T-helper 17 cell (primary cell): ENCODE data around the gene NPPB. TPM values are rescaled to one million over a fixed set of nuclear protein-coding genes. Genes with fewer than 3 reads are reported as not detected.

Source experiments
- ATAC-seq: fragments of 150-1000 bp; cut with Tn5 transposase; 2 replicates; pipeline ENCODE4 v1.10.0; 2021; ENCODE audit warnings: mild to moderate bottlenecking, moderate library complexity
- DNase-seq, 3 donors: peaks; one replicate each; pipeline versions ENCODE4 v3.0.0 to v3.0.0-alpha.2; 2020 to 2021
- H3K9me3 ChIP-seq: one replicate; pipeline ENCODE4 v1.7.0; 2013; ENCODE audit warnings: low read length, mild to moderate bottlenecking; ENCODE audit not compliant: control insufficient read depth, poor library complexity, severe bottlenecking
- H3K27ac Mint-ChIP-seq: one replicate; pipeline ENCODE4 v1.8.0; 2022; ENCODE audit warnings: mild to moderate bottlenecking, moderate library complexity, mixed read lengths
- H3K27me3 Mint-ChIP-seq: one replicate; pipeline ENCODE4 v1.8.0; 2022; ENCODE audit warnings: mixed read lengths
- H3K36me3 Mint-ChIP-seq: one replicate; pipeline ENCODE4 v1.8.0; 2022; ENCODE audit warnings: low read depth, mixed read lengths
- H3K4me1 Mint-ChIP-seq: one replicate; pipeline ENCODE4 v1.8.0; 2022; ENCODE audit warnings: mild to moderate bottlenecking, mixed read lengths
- H3K4me3 Mint-ChIP-seq: one replicate; pipeline ENCODE4 v1.8.0; 2022; ENCODE audit warnings: mild to moderate bottlenecking, moderate library complexity, mixed read lengths
- total RNA-seq, 4 donors: library from RNA in 2 of 4; stranded (reverse) in 2 of 4; gene quantifications; one replicate each; pipeline ENCODE4 v1.2.3 and lab custom pipeline; 2022 to 2026

The NPPB gene
- total RNA-seq, 2 donors from 2014 or later: not detected

DNA sequence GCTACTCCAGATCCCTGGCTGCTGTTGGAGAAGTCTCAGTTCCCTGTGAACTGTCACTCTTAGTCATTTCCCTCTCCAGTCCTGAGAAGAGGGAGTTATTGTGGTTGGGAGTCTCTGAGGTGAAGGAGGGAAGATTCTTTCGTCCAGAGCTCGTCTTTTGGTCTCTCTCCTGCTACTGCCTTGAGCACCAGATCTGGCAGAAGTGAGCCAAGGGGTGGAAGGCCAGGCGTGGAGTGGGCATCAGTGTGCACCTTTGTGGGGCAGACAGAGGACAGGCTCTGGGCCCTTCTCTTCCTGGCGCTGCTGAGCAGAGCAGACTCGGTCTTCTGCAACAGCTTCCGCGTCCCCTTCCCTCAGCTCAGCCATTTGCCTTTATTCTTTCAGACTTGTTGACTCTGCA, 33.6 kb downstream of the NPPB start:
- Mint-ChIP-seq H3K27ac (no peak overlapping the region), H3K4me3 (no peak overlapping the region), H3K36me3 (no peaks in the 10 kb centered on the region), H3K4me1 (peaks cover 2% of the 10 kb centered on the region), H3K27me3 (no peaks in the 10 kb centered on the region)
- no peak for DNase-seq
- ATAC-seq: no peak
- no peaks in the 10 kb centered on the region for H3K9me3 ChIP-seq

DNA sequence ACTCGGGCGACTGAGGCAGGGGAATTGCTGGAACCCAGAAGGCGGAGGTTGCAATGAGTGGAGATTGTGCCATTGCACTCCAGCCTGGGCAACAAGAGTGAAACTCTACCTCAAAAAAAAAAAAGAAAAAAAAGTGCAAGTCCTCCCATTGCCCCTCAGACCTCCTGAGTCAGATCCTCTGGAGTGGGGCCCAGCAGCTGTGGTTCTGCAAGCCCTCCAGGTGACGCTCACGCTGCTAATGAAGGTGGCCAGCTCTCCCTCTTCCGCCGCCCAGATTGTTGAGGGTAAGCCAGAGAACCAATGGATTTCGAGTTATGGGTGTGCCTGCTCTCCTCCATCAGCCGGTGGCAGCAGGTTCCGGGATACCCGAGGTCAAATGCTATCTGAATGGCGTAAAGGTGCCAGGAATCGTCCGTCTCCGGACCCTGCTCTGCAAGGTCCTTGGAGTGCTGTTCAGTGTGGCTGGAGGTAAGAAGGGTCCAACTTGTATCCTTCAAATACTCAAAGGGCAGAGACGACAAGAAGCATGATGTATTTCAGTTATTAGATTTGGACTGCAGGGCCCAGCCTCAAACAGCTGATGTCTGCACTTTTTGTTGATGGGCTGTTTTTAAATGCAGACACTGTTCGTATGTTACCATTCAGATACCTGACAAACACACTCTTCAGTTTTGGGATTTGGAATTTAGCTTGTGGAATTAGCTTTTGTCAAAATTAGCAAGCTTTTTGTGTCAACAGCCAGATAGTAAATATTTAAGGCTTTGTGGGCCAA, 35.2 kb downstream of the NPPB start:
- H3K9me3 ChIP-seq: no peaks in the 10 kb centered on the region
- Mint-ChIP-seq H3K36me3 (peaks cover 2% of the 10 kb centered on the region), H3K4me1 (peaks cover 2% of the 10 kb centered on the region), H3K27me3 (no peaks in the 10 kb centered on the region), H3K27ac (peak overlapping the region; percentile 16), H3K4me3 (no peak overlapping the region)
- DNase-seq: no peak
- ATAC-seq: no peak

DNA sequence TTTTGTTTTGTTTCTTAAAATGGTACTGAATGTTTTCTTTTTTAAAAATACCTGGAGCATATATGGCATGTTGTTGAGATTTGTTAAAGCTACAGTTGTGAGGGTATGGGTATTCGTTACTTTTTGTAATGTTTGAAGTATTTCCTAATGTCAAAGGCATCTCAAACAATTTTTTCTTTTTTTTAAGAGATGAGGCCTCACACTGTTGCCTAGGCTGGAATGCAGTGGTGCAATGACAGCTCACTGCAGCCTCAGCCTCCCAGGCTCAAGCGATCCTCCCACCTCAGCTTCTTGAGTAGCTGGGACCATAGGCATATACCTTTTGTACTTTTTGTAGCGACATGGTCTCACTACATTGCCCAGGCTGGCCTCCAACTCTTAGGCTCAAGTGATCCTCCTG, 36.7 kb downstream of the NPPB start:
- Mint-ChIP-seq H3K36me3 (peaks cover 2% of the 10 kb centered on the region), H3K4me3 (no peak overlapping the region), H3K27ac (no peak overlapping the region), H3K27me3 (no peaks in the 10 kb centered on the region), H3K4me1 (peaks cover 2% of the 10 kb centered on the region)
- no peaks in the 10 kb centered on the region for H3K9me3 ChIP-seq
- DNase-seq: no peak
- no peak for ATAC-seq

DNA sequence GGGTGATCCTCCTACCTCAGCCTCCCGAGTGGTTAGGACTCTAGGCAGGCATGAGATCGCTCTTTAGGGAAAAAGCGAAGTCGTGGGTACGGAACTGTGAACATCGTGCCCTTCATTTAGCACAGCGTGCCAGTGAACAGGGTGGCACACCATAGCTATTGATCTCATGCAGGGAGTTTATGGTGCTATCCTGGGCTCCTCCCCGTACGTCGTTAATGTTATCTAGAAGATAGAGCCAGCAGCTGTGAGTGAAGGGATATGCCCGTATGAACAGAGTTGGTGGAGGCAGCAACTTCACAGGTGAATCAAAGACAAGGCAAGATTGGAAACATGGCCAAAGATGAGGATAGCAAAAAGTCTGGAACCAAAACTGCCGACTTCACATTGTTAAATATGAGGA, 41.6 kb downstream of the NPPB start:
- peaks cover 2% of the 10 kb centered on the region for H3K4me1 Mint-ChIP-seq
- H3K27me3 Mint-ChIP-seq: no peaks in the 10 kb centered on the region
- H3K36me3 Mint-ChIP-seq: peaks cover 2% of the 10 kb centered on the region
- H3K27ac Mint-ChIP-seq: no peak overlapping the region
- H3K9me3 ChIP-seq: no peaks in the 10 kb centered on the region
- DNase-seq: no peak
- H3K4me3 Mint-ChIP-seq: no peak overlapping the region
- no peak for ATAC-seq

DNA sequence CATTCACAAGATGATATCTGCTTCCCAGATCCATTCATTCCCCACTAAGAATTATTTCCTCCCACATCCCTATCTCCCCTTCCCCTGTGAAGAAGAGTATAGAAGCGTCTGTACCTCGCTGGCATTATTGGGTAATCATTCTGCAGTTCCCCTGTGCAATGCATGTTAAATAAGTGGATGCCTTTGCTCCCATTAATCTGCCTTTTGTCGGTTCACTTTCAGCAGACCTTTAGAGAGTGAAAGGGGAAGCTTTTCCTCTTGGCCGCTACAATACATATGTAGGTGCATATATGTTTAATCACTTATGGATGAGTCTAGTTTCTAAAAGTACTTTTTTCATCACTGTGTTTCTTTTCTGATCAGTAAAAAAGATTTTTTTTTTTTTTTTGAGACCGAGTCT, 45.7 kb downstream of the NPPB start:
- no peak for DNase-seq
- ATAC-seq: no peak
- no peaks in the 10 kb centered on the region for H3K9me3 ChIP-seq
- Mint-ChIP-seq H3K4me1 (peaks cover 4% of the 10 kb centered on the region), H3K27me3 (no peaks in the 10 kb centered on the region), H3K36me3 (no peaks in the 10 kb centered on the region), H3K4me3 (no peak overlapping the region), H3K27ac (no peak overlapping the region)

Other genes with a start within 250 kb of the NPPB start
- gene FBXO2, start 204.5 kb downstream of the NPPB start, total RNA-seq: 1 to 10 TPM; 1.3 to 2.2 TPM
- gene FBXO44, start 204.1 kb downstream of the NPPB start, total RNA-seq: 10 to 100 TPM; 36.2 to 36.5 TPM
- gene FBXO6, start 194.7 kb downstream of the NPPB start, total RNA-seq: 1 to 10 TPM; 2.7 to 4.2 TPM
- 10 to 100 TPM; 23.2 to 28.1 TPM for gene MAD2L2, start 177.8 kb downstream of the NPPB start, total RNA-seq
- gene DRAXIN, start 167.2 kb downstream of the NPPB start, total RNA-seq: under 1 TPM in 1 of 2 donors, not detected in 1; 0.17 TPM
- gene AGTRAP, start 122.8 kb downstream of the NPPB start, total RNA-seq: 10 to 100 TPM; 19.2 to 22.5 TPM
- gene C1orf167, start 96.8 kb downstream of the NPPB start, total RNA-seq: under 1 TPM in 1 of 2 donors, not detected in 1; 0.13 TPM
- gene MTHFR, start 53.0 kb downstream of the NPPB start, total RNA-seq: 10 to 100 TPM; 31.5 to 35.1 TPM
- gene CLCN6, start 52.8 kb downstream of the NPPB start, total RNA-seq: 10 to 100 TPM; 11.7 to 13.8 TPM
- gene NPPA, start 11.2 kb downstream of the NPPB start, total RNA-seq: not detected
- gene KIAA2013, start 67.5 kb upstream of the NPPB start, total RNA-seq: 10 to 100 TPM; 17.5 to 20.6 TPM
- 1 to 10 TPM; 2.8 to 3.0 TPM for gene PLOD1, start 75.8 kb upstream of the NPPB start, total RNA-seq
- 10 to 100 TPM; 34.7 to 46.4 TPM for gene MFN2, start 121.5 kb upstream of the NPPB start, total RNA-seq
- 10 to 100 TPM; 25.9 to 28.6 TPM for gene MIIP, start 160.6 kb upstream of the NPPB start, total RNA-seq
- under 1 TPM; 0.20 to 0.34 TPM for gene TNFRSF8, start 204.4 kb upstream of the NPPB start, total RNA-seq